Stomach (tissue), 4 donors: ENCODE data around the gene FGGY.

Experiments used
- POLR2A ChIP-seq, 4 donors: fragments of 450-650 bp; IDR thresholded peaks; one replicate each; pipeline ENCODE4 v1.6.1; 2016; ENCODE audit warnings: antibody characterized with exemption in 4 of 4, control low read depth in 2 of 4, mild to moderate bottlenecking in 1 of 4, moderate library complexity in 1 of 4
- TF ChIP-seq, protein P1 (sequence below), 7 experiments: fragments of 450-650 bp in 4 of 7; fragments of 200-600 bp in 3 of 7; sonication (generic) in 3 of 7; IDR thresholded peaks; one replicate each; pipeline ENCODE4 v1.5.1; 2016 to 2019; ENCODE audit warnings: antibody characterized with exemption in 7 of 7, control low read depth in 2 of 7, mild to moderate bottlenecking in 1 of 7

DNA sequence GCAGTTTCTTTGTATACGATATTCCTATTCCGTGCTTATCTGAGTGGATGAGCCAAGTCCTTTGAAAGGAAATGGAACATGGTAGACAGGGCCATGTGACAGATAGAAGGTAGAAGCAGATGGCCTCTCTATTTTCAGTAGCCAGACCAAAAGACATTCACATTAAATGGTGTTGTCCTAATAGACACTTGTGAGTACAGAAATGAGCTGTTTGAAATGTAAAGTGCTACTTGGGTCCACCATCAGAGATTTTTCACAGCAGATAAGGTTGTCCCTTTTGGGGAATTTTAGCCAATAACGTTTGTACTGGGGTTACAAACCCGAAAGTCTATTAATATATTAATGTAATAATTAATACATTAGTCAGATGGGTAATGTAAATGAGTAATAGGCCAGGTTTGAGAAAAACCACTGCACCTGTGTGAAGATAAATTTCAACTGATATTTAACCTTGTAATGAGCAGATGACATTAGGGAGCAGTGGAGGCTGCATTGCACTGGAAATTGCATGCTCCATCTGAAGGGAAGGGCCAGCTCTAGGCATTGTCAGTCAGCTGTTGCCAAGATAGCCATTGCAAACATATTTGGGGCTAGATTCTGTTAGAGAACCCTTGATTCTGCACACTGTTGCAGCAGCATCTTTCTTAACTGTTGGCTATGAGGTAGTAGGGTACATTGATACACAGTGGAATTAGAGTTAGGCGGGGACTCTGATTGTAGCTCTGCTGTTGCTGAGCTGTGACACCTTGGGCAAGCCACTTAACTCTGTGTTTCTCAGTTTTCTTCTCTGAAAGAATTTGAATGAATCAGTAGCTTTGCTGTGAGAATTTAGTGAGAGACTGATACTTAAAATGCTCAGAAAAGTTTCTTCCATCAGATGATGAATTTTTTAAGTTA, 43.8 kb downstream of the FGGY start:
- TF ChIP-seq, protein P1, sequence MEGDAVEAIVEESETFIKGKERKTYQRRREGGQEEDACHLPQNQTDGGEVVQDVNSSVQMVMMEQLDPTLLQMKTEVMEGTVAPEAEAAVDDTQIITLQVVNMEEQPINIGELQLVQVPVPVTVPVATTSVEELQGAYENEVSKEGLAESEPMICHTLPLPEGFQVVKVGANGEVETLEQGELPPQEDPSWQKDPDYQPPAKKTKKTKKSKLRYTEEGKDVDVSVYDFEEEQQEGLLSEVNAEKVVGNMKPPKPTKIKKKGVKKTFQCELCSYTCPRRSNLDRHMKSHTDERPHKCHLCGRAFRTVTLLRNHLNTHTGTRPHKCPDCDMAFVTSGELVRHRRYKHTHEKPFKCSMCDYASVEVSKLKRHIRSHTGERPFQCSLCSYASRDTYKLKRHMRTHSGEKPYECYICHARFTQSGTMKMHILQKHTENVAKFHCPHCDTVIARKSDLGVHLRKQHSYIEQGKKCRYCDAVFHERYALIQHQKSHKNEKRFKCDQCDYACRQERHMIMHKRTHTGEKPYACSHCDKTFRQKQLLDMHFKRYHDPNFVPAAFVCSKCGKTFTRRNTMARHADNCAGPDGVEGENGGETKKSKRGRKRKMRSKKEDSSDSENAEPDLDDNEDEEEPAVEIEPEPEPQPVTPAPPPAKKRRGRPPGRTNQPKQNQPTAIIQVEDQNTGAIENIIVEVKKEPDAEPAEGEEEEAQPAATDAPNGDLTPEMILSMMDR (IDR thresholded peaks at IDR 0.05): no peak
- no peak for TF ChIP-seq POLR2A (IDR thresholded peaks at IDR 0.05)
